Liver (tissue), 9 donors: Measurements from ENCODE around the gene MANBA. TPM values are rescaled to one million over a fixed set of nuclear protein-coding genes. Genes with fewer than 3 reads are reported as not detected.

Experiments
- DNase-seq: peaks from one replicate; pipeline ENCODE4 v3.0.0-alpha.2; 2017; ENCODE audit warnings: low spot score
- H3K27ac ChIP-seq, 2 donors: one replicate each; pipeline ENCODE4 v1.7.0; 2013; ENCODE audit warnings: inconsistent platforms in 2 of 2, low read length in 2 of 2, control low read depth in 1 of 2, low read depth in 1 of 2, mild to moderate bottlenecking in 1 of 2
- H3K27me3 ChIP-seq, 4 donors: one replicate each; pipeline versions ENCODE4 v1.6.1 to v1.7.0; 2013; ENCODE audit warnings: low read length in 3 of 4, inconsistent platforms in 1 of 4, mild to moderate bottlenecking in 1 of 4, moderate library complexity in 1 of 4; ENCODE audit not compliant: control insufficient read depth in 4 of 4, insufficient read depth in 4 of 4
- H3K36me3 ChIP-seq, 4 donors: one replicate each; pipeline versions ENCODE4 v1.6.1 to v1.7.0; 2013; ENCODE audit warnings: low read length in 3 of 4, mild to moderate bottlenecking in 3 of 4, low read depth in 1 of 4, moderate library complexity in 1 of 4; ENCODE audit not compliant: control insufficient read depth in 4 of 4, insufficient read depth in 3 of 4
- H3K4me1 ChIP-seq, 4 donors: one replicate each; pipeline versions ENCODE4 v1.6.1 to v1.7.0; 2013; ENCODE audit warnings: low read length in 3 of 4, mild to moderate bottlenecking in 3 of 4, moderate library complexity in 1 of 4; ENCODE audit not compliant: control insufficient read depth in 4 of 4, insufficient read depth in 4 of 4
- H3K4me3 ChIP-seq, 3 donors: one replicate each; pipeline versions ENCODE4 v1.6.1 to v1.7.0; 2013; ENCODE audit warnings: low read length in 3 of 3, control low read depth in 1 of 3, low read depth in 1 of 3, mild to moderate bottlenecking in 1 of 3
- H3K9ac ChIP-seq, 2 donors: one replicate each; pipeline ENCODE4 v1.7.0; 2013; ENCODE audit warnings: low read length in 2 of 2, mild to moderate bottlenecking in 2 of 2, moderate library complexity in 2 of 2, control low read depth in 1 of 2, low read depth in 1 of 2
- H3K9me3 ChIP-seq, 4 donors: one replicate each; pipeline versions ENCODE4 v1.6.1 to v1.7.0; 2013; ENCODE audit warnings: low read length in 3 of 4; ENCODE audit not compliant: control insufficient read depth in 4 of 4
- EGR1 ChIP-seq, 2 donors: IDR thresholded peaks; 2 replicates each; pipeline ENCODE4 v1.6.1; 2016 to 2018; ENCODE audit warnings: antibody characterized with exemption in 2 of 2, low read depth in 2 of 2
- FOXA1 ChIP-seq: IDR thresholded peaks from 2 replicates; pipeline ENCODE4 v1.6.1; 2016; ENCODE audit warnings: antibody characterized with exemption
- FOXA2 ChIP-seq: IDR thresholded peaks from 2 replicates; pipeline ENCODE4 v1.6.1; 2016; ENCODE audit warnings: antibody characterized with exemption
- GABPA ChIP-seq, 2 donors: IDR thresholded peaks in 1 of 2; conservative IDR thresholded peaks in 1 of 2; 2 replicates each; pipeline ENCODE4 v1.6.1; 2016; ENCODE audit warnings: antibody characterized with exemption in 2 of 2, mild to moderate bottlenecking in 1 of 2, moderate library complexity in 1 of 2
- HNF4A ChIP-seq, 2 donors: conservative IDR thresholded peaks; 2 replicates each; pipeline ENCODE4 v1.6.1; 2016; ENCODE audit warnings: antibody characterized with exemption in 2 of 2, mild to moderate bottlenecking in 2 of 2
- HNF4G ChIP-seq: IDR thresholded peaks from 2 replicates; pipeline ENCODE4 v1.6.1; 2016; ENCODE audit warnings: antibody characterized with exemption
- JUND ChIP-seq, 2 donors: IDR thresholded peaks; 2 replicates each; pipeline ENCODE4 v1.6.1; 2016; ENCODE audit warnings: antibody characterized with exemption in 2 of 2
- NR2F2 ChIP-seq: IDR thresholded peaks from 2 replicates; pipeline ENCODE4 v1.6.1; 2016; ENCODE audit warnings: antibody characterized with exemption
- RAD21 ChIP-seq, 2 donors: IDR thresholded peaks; 2 replicates each; pipeline ENCODE4 v1.6.1; 2016; ENCODE audit warnings: antibody characterized with exemption in 2 of 2, mild to moderate bottlenecking in 2 of 2
- RXRA ChIP-seq, 2 donors: IDR thresholded peaks; 2 replicates each; pipeline ENCODE4 v1.6.1; 2017 to 2018; ENCODE audit warnings: antibody characterized with exemption in 2 of 2, mild to moderate bottlenecking in 1 of 2
- SP1 ChIP-seq: IDR thresholded peaks from 2 replicates; pipeline ENCODE4 v1.6.1; 2018; ENCODE audit warnings: antibody characterized with exemption, mild to moderate bottlenecking
- TAF1 ChIP-seq: conservative IDR thresholded peaks from 2 replicates; pipeline ENCODE4 v1.6.1; 2016; ENCODE audit warnings: antibody characterized with exemption, mild to moderate bottlenecking
- YY1 ChIP-seq: IDR thresholded peaks from 2 replicates; pipeline ENCODE4 v1.6.1; 2016; ENCODE audit warnings: antibody characterized with exemption, mild to moderate bottlenecking
- WGBS: extraction: QIAGEN DNeasy Blood & Tissue Kit; methylation state at CpG from one replicate; pipeline ENCODE4 v1.1.7; 2013; 5-methylcytosine and 5-hydroxymethylcytosine counted together
- polyA plus RNA-seq, 2 donors: library from polyadenylated mRNA; stranded (reverse) in 1 of 2; unstranded in 1 of 2; fragments of 200-250 nt in 1 of 2; fragments of >200 nt in 1 of 2; fragmentation: Nextera tagmentation in 1 of 2; extraction: Ambion mirVana in 1 of 2; gene quantifications; one replicate each; pipeline versions ENCODE4 v1.2.1 to v1.2.3, GENCODE V29; 2013 to 2015
- total RNA-seq, 2 donors: library from RNA; depleted of rRNA; stranded (reverse); fragments of >200 nt; gene quantifications; one replicate each; pipeline ENCODE4 v1.2.3, GENCODE V29; 2014
- TF ChIP-seq, protein P1 (sequence below): fragments of 150-350 bp; IDR thresholded peaks from 2 replicates; pipeline ENCODE4 v1.5.1; 2017; ENCODE audit warnings: improper control_type of control experiment, low read depth, low read length; ENCODE audit not compliant: missing input control
- TF ChIP-seq, protein P2 (sequence below): IDR thresholded peaks from 2 replicates; pipeline ENCODE4 v1.6.1; 2016; ENCODE audit warnings: antibody characterized with exemption, mild to moderate bottlenecking
- TF ChIP-seq, protein P3 (sequence below): IDR thresholded peaks from 2 replicates; pipeline ENCODE4 v1.6.1; 2016; ENCODE audit warnings: antibody characterized with exemption
- TF ChIP-seq, protein P4 (sequence below): IDR thresholded peaks from 2 replicates; pipeline ENCODE4 v1.6.1; 2016; ENCODE audit warnings: antibody characterized with exemption
- donor health status: healthy.
- donor health status: healthy.
- donor health status: healthy.
- donor health status: healthy.
- donor health status: healthy.

The MANBA gene
- total and polyA plus RNA-seq, 4 donors: 7.1 to 24.2 (median 15.5) TPM

DNA sequence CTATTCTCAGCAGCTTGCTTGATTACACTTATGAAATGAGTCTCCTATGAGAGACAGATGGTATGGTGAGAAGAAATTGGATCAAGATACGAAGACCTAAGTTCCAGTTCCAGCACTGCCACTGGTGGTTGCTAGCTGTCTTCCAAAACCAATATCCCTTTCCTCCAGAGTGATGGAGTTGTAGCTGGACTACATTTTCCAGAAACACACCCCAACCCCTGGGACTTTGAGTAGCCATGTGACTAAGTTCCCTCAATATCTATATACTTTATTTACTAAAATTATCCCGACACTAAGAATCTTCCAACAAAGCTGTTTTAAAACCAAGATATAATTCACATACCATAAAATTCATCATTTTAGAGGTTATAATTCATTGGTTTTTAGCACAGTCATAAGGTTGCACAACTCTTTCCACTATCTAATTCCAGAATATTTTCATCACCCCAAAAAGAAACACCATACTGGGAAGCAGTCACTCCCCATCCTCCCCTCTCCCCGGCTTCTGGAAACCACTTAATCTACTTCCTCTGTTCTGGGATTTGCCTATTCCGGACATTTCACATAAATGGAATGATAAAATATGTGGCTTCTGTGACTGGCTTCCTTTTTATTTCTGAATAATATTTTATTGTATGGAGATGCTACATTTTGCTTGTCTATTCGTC, 118.0 kb downstream of the MANBA start:
- H3K4me1 ChIP-seq: no peaks in the 10 kb centered on the region
- no peaks in the 10 kb centered on the region for H3K27me3 ChIP-seq
- no peak overlapping the region for H3K4me3 ChIP-seq
- H3K9ac ChIP-seq: no peak overlapping the region
- no peak for DNase-seq
- TF ChIP-seq HNF4G: no peak
- H3K36me3 ChIP-seq: peaks cover 0 to 8% (median 4%) of the 10 kb centered on the region in 4 donors
- H3K27ac ChIP-seq: no peak overlapping the region
- H3K9me3 ChIP-seq: no peaks in the 10 kb centered on the region
- 88% methylated on average over 5 of the region's 5 CpGs for WGBS

DNA sequence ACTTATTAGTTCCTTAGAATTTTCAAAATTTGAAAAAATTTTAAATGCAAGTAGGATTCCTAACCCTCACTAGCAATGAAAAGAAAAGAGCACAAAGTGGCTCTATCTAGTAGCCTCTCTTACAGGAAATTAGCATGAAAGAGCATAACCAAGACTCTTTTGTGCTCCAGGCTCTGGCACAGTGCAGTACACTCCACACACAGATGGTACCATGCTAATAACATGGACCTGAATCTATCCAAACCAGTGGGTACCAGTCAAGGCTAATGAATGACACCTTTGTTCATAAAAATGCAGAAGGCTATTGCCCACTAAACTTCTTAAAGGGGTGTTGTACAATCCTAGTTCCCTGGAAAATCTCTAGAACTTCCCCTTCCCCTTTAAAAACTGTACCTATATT, 119.0 kb downstream of the MANBA start:
- Histone ChIP-seq H3K27me3 (no peaks in the 10 kb centered on the region), H3K4me1 (no peaks in the 10 kb centered on the region), H3K36me3 (peaks cover 0 to 8% (median 4%) of the 10 kb centered on the region in 4 donors), H3K9ac (no peak overlapping the region), H3K9me3 (no peaks in the 10 kb centered on the region), H3K4me3 (no peak overlapping the region), H3K27ac (no peak overlapping the region)
- DNase-seq: no peak
- TF ChIP-seq RAD21 (IDR thresholded peaks at IDR 0.05) (no peak), GABPA (IDR thresholded peaks at IDR 0.05 in 1 of 2, conservative IDR thresholded peaks at IDR 0.05 in 1 of 2) (no peak), YY1 (no peak), FOXA1 (no peak), EGR1 (IDR thresholded peaks at IDR 0.05; ENCODE audit: low read depth in 2 of 2) (no peak), NR2F2 (no peak), FOXA2 (no peak), RXRA (IDR thresholded peaks at IDR 0.05) (no peak), SP1 (no peak)
- TF ChIP-seq, protein P1, sequence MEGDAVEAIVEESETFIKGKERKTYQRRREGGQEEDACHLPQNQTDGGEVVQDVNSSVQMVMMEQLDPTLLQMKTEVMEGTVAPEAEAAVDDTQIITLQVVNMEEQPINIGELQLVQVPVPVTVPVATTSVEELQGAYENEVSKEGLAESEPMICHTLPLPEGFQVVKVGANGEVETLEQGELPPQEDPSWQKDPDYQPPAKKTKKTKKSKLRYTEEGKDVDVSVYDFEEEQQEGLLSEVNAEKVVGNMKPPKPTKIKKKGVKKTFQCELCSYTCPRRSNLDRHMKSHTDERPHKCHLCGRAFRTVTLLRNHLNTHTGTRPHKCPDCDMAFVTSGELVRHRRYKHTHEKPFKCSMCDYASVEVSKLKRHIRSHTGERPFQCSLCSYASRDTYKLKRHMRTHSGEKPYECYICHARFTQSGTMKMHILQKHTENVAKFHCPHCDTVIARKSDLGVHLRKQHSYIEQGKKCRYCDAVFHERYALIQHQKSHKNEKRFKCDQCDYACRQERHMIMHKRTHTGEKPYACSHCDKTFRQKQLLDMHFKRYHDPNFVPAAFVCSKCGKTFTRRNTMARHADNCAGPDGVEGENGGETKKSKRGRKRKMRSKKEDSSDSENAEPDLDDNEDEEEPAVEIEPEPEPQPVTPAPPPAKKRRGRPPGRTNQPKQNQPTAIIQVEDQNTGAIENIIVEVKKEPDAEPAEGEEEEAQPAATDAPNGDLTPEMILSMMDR: no peak
- TF ChIP-seq, protein P2, sequence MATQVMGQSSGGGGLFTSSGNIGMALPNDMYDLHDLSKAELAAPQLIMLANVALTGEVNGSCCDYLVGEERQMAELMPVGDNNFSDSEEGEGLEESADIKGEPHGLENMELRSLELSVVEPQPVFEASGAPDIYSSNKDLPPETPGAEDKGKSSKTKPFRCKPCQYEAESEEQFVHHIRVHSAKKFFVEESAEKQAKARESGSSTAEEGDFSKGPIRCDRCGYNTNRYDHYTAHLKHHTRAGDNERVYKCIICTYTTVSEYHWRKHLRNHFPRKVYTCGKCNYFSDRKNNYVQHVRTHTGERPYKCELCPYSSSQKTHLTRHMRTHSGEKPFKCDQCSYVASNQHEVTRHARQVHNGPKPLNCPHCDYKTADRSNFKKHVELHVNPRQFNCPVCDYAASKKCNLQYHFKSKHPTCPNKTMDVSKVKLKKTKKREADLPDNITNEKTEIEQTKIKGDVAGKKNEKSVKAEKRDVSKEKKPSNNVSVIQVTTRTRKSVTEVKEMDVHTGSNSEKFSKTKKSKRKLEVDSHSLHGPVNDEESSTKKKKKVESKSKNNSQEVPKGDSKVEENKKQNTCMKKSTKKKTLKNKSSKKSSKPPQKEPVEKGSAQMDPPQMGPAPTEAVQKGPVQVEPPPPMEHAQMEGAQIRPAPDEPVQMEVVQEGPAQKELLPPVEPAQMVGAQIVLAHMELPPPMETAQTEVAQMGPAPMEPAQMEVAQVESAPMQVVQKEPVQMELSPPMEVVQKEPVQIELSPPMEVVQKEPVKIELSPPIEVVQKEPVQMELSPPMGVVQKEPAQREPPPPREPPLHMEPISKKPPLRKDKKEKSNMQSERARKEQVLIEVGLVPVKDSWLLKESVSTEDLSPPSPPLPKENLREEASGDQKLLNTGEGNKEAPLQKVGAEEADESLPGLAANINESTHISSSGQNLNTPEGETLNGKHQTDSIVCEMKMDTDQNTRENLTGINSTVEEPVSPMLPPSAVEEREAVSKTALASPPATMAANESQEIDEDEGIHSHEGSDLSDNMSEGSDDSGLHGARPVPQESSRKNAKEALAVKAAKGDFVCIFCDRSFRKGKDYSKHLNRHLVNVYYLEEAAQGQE: no peak
- TF ChIP-seq, protein P3, sequence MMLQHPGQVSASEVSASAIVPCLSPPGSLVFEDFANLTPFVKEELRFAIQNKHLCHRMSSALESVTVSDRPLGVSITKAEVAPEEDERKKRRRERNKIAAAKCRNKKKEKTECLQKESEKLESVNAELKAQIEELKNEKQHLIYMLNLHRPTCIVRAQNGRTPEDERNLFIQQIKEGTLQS: no peak

DNA sequence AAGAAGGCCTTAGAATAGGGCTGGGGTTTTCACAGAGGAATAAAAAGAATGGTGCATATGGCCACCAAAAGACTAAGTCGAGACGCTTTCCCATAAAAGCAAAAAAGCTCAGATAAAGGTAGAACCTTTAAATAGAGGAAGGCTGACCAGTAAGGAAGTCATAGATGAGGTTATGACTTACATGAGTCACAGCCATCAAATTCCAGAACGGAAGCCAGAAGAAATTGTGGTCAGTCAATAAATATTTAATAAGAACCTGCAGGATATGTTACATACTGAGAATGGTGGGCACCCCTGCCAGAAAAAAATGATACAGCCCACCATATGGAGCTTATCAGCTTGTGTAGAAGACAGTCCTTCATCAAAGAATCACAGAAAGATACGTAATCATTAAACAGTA, 120.1 kb downstream of the MANBA start:
- no peak overlapping the region for H3K27ac ChIP-seq
- no peaks in the 10 kb centered on the region for H3K9me3 ChIP-seq
- no peak overlapping the region for H3K9ac ChIP-seq
- no peaks in the 10 kb centered on the region for H3K27me3 ChIP-seq
- H3K4me3 ChIP-seq: no peak overlapping the region
- H3K36me3 ChIP-seq: peaks cover 0 to 8% (median 3%) of the 10 kb centered on the region in 4 donors
- WGBS: 97% methylated on average over 4 of the region's 4 CpGs
- no peak for DNase-seq
- no peaks in the 10 kb centered on the region for H3K4me1 ChIP-seq
- TF ChIP-seq NR2F2 (no peak), FOXA1 (no peak), GABPA (IDR thresholded peaks at IDR 0.05 in 1 of 2, conservative IDR thresholded peaks at IDR 0.05 in 1 of 2) (no peak), HNF4A (conservative IDR thresholded peaks at IDR 0.05) (no peak), FOXA2 (no peak), JUND (IDR thresholded peaks at IDR 0.05) (no peak), RAD21 (IDR thresholded peaks at IDR 0.05) (no peak), TAF1 (no peak), HNF4G (no peak), SP1 (no peak)
- TF ChIP-seq, protein P4, sequence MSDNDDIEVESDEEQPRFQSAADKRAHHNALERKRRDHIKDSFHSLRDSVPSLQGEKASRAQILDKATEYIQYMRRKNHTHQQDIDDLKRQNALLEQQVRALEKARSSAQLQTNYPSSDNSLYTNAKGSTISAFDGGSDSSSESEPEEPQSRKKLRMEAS: no peak
- TF ChIP-seq, protein P3: no peak
- TF ChIP-seq, protein P2: no peak
